A549 (cell line): ENCODE measurements around the gene CAMKMT. TPM values are rescaled to one million over a fixed set of nuclear protein-coding genes. Genes with fewer than 3 reads are reported as not detected.

Experiments
- ATAC-seq, 2 experiments: fragments of 200-7000 bp in 1 of 2; fragments of >200 bp in 1 of 2; cut with Nextera tagmentation in 1 of 2; cut with Tn5 transposase in 1 of 2; 3 replicates each; pipeline versions ENCODE4 v1.8.0 to v1.9.1; 2018 to 2020; ENCODE audit warnings: mild to moderate bottlenecking in 1 of 2, moderate library complexity in 1 of 2
- CTCF ChIA-PET: fragments of 300-600 bp; sonication (Branson Sonifier 250); formaldehyde crosslinking; extraction: SDS; loops from one replicate; lab custom pipeline; 2021; ENCODE audit warnings: antibody characterized with exemption, inconsistent platforms; lab: Yijun Ruan, JAX
- POLR2A ChIA-PET: fragments of 350-600 bp; formaldehyde crosslinking; extraction: SDS; loops from one replicate; lab custom pipeline; 2021; ENCODE audit warnings: antibody characterized with exemption, inconsistent platforms; lab: Yijun Ruan, JAX
- DNase-seq, 2 experiments: peaks; one replicate each; pipeline versions ENCODE4 v3.0.0 to v3.0.0-alpha.2; 2011 to 2016; ENCODE audit warnings: low read depth in 1 of 2, low spot score in 1 of 2
- FAIRE-seq: peaks from 2 replicates; lab custom pipeline; 2011; peaks lifted over from hg19 to GRCh38; lab: Jason Lieb, UNC
- H3K27ac ChIP-seq, 2 experiments: fragments of >200 bp; sonication (Bioruptor Twin); formaldehyde crosslinking; 3 replicates each; pipeline ENCODE4 v1.5.1; 2016 to 2017
- H3K4me1 ChIP-seq: fragments of >200 bp; sonication (Bioruptor Twin); formaldehyde crosslinking; 3 replicates; pipeline ENCODE4 v1.6.1; 2016
- H3K4me2 ChIP-seq: fragments of >200 bp; sonication (Bioruptor Twin); formaldehyde crosslinking; 3 replicates; pipeline ENCODE4 v1.6.1; 2016
- H3K4me3 ChIP-seq: fragments of >200 bp; sonication (Bioruptor Twin); formaldehyde crosslinking; 3 replicates; pipeline ENCODE4 v1.5.1; 2016
- H3K9me3 ChIP-seq: fragments of >200 bp; sonication (Bioruptor Twin); formaldehyde crosslinking; 3 replicates; pipeline ENCODE4 v1.6.1; 2016
- ATOH8 ChIP-seq: fragments of 250-450 bp; sonication (Bioruptor Pico); IDR thresholded peaks from 2 replicates; pipeline ENCODE4 v1.5.0; 2020; ENCODE audit warnings: low read depth, mild to moderate bottlenecking, moderate library complexity
- BHLHE40 ChIP-seq: IDR thresholded peaks from 2 replicates; pipeline ENCODE4 v1.6.1; 2012; ENCODE audit warnings: low read depth, low read length, inconsistent platforms
- CEBPB ChIP-seq, 2 experiments: fragments of >200 bp in 1 of 2; sonication (Bioruptor Twin) in 1 of 2; formaldehyde crosslinking in 1 of 2; IDR thresholded peaks; 2 replicates each; pipeline ENCODE4 v1.6.1; 2012 to 2016
- EHMT2 ChIP-seq: fragments of 200-600 bp; sonication (generic); IDR thresholded peaks from 2 replicates; pipeline ENCODE4 v1.6.1; 2016; ENCODE audit warnings: antibody characterized with exemption, low read depth, mild to moderate bottlenecking, moderate library complexity
- ESRRA ChIP-seq: fragments of 150-350 bp; IDR thresholded peaks from 2 replicates; pipeline ENCODE4 v1.6.1; 2014; ENCODE audit warnings: mild to moderate bottlenecking, low read length, borderline replicate concordance
- FOSL2 ChIP-seq, 2 experiments: fragments of 450-650 bp in 1 of 2; fragments of >200 bp in 1 of 2; sonication (Bioruptor Twin) in 1 of 2; formaldehyde crosslinking; IDR thresholded peaks; 2 replicates each; pipeline versions ENCODE4 v1.5.0 to v1.6.1; 2016 to 2020; ENCODE audit warnings: mild to moderate bottlenecking in 1 of 2, moderate library complexity in 1 of 2
- FOXS1 ChIP-seq: fragments of 250-450 bp; sonication (Bioruptor Pico); IDR thresholded peaks from 2 replicates; pipeline ENCODE4 v1.5.0; 2020; ENCODE audit warnings: mild to moderate bottlenecking, moderate library complexity
- HDAC2 ChIP-seq: fragments of 200-600 bp; sonication (generic); IDR thresholded peaks from 2 replicates; pipeline ENCODE4 v1.6.1; 2016
- HES2 ChIP-seq: fragments of >200 bp; sonication (Bioruptor Twin); formaldehyde crosslinking; IDR thresholded peaks from 2 replicates; pipeline ENCODE4 v1.6.1; 2016
- HOXA7 ChIP-seq: fragments of 250-450 bp; sonication (Bioruptor Pico); IDR thresholded peaks from 2 replicates; pipeline ENCODE4 v1.5.0; 2020; ENCODE audit warnings: mild to moderate bottlenecking, moderate library complexity
- MAFK ChIP-seq: fragments of 450-650 bp; IDR thresholded peaks from 2 replicates; pipeline ENCODE4 v1.6.1; 2014; ENCODE audit not compliant: partially characterized antibody
- NPAS2 ChIP-seq: fragments of 250-450 bp; sonication (Bioruptor Pico); IDR thresholded peaks from 2 replicates; pipeline ENCODE4 v1.8.0; 2022; ENCODE audit warnings: mild to moderate bottlenecking, moderate library complexity, borderline replicate concordance
- RAD21 ChIP-seq, 2 experiments: fragments of >200 bp in 1 of 2; sonication (Bioruptor Twin) in 1 of 2; formaldehyde crosslinking in 1 of 2; IDR thresholded peaks in 1 of 2; conservative IDR thresholded peaks in 1 of 2; 2 replicates in 1 of 2; 3 replicates in 1 of 2; pipeline ENCODE4 v1.6.1; 2012 to 2018; ENCODE audit warnings: inconsistent platforms in 1 of 2
- RARB ChIP-seq: fragments of 250-450 bp; sonication (Bioruptor Pico); IDR thresholded peaks from 2 replicates; pipeline ENCODE4 v1.8.0; 2021; ENCODE audit warnings: mild to moderate bottlenecking, moderate library complexity
- RNF2 ChIP-seq: fragments of 200-600 bp; sonication (generic); IDR thresholded peaks from 2 replicates; pipeline ENCODE4 v1.6.1; 2016; ENCODE audit warnings: low read depth, mild to moderate bottlenecking, antibody characterized with exemption, moderate library complexity, borderline replicate concordance
- SMC3 ChIP-seq: fragments of >200 bp; sonication (Bioruptor Twin); formaldehyde crosslinking; IDR thresholded peaks from 3 replicates; pipeline ENCODE4 v1.6.1; 2018; ENCODE audit warnings: inconsistent platforms
- USF2 ChIP-seq: fragments of 450-650 bp; IDR thresholded peaks from 2 replicates; pipeline ENCODE4 v1.6.1; 2014; ENCODE audit warnings: antibody characterized with exemption
- ZNF302 ChIP-seq: fragments of 250-450 bp; sonication (Bioruptor Pico); IDR thresholded peaks from 2 replicates; pipeline ENCODE4 v1.9.0; 2021; ENCODE audit warnings: inconsistent platforms, mild to moderate bottlenecking, moderate library complexity
- ZSCAN20 ChIP-seq: fragments of 250-450 bp; sonication (Bioruptor Pico); IDR thresholded peaks from 2 replicates; pipeline ENCODE4 v1.8.0; 2022; ENCODE audit warnings: mild to moderate bottlenecking, moderate library complexity
- WGBS: methylation state at CpG from one replicate; pipeline ENCODE4 v1.1.6; 2017; ENCODE audit errors: missing lambda C conversion rate; 5-methylcytosine and 5-hydroxymethylcytosine counted together
- polyA plus RNA-seq, 4 experiments: library from polyadenylated mRNA; depleted of rRNA in 3 of 4; stranded (reverse); fragments of >200 nt; fragmentation: RNase III in 1 of 4; extraction: RNeasy Plus Mini Kit Qiagen cat#74134 plus additional on column Dnase treatment in 1 of 4; gene quantifications; 2 replicates in 3 of 4; 3 replicates in 1 of 4; pipeline ENCODE4 v1.2.3, GENCODE V29; 2011 to 2017
- TF ChIP-seq, protein P1 (sequence below): fragments of >200 bp; sonication (Bioruptor Twin); formaldehyde crosslinking; IDR thresholded peaks from 3 replicates; pipeline ENCODE4 v1.5.1; 2016
- TF ChIP-seq, protein P2 (sequence below): IDR thresholded peaks from 2 replicates; pipeline ENCODE4 v1.6.1; 2012

Gene CAMKMT
- polyA plus RNA-seq, 2 of the 4 experiments (the other 2 are of a cell fraction), result 6.5 to 15.7 TPM

DNA sequence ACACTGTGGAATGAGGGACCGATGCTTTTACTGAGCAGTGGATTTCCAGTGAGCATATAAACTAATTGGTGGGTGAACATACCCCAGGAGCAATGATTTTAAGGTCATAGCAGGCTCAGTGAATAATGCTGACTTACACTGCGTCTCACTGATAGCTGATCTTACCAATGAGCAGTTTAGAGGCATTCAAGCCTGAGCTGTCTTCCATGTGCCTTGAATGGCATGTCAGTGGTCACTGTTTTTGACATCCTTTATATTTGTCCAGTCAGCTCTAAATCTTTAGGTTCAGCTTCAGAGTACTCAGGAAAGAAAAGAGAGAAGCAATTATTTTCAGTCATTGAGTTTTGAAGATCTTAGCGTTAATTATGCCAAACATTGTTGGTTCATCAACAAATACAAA lies 88.3 kb downstream of the CAMKMT start:
- no peak for FAIRE-seq
- ChIA-PET POLR2A (no interaction called here), CTCF (interaction anchor here (0.6 to 1.5 kb wide), 4 partner anchors 8 to 79 kb away, joined by 3 to 4 read pairs (median 3); no protein-coding TSS in a partner anchor)

DNA sequence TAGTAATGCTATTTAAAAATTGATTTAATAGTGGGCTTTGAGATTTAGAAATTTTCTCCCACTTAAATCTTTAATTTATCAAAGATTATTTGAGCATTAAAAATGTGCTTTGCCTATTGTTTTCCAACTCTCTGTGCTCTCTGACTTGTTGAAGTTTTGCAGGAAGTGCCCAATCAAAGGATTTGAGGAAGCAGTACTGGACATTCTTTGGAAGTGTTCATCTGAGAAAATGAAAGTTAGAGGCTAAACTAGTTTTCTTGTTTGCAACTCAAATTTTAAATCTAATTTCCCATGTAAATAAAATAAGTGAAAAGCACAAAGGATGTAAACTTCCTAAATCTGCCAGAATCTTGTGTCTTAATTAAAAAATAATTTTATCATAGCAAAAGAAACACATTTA lies 89.1 kb downstream of the CAMKMT start:
- ATAC-seq (no peak), DNase-seq (no peak), FAIRE-seq (no peak)
- ChIA-PET POLR2A (no interaction called here), CTCF (interaction anchor here (0.9 to 1.5 kb wide), 3 partner anchors 9 to 79 kb away, joined by 3 to 4 read pairs (median 3); no protein-coding TSS in a partner anchor)
- H3K4me1 ChIP-seq, result no peaks in the 10 kb centered on the region
- TF ChIP-seq ESRRA (no peak), ZNF302 (CRISPR knock-in tag) (no peak), BHLHE40 (no peak), USF2 (no peak), RARB (no peak), ATOH8 (CRISPR knock-in tag) (no peak), CEBPB (IDR thresholded peaks at IDR 0.05) (no peak), HOXA7 (CRISPR knock-in tag) (no peak), FOSL2 (IDR thresholded peaks at IDR 0.05) (no peak), FOSL2 (CRISPR knock-in tag; IDR thresholded peaks at IDR 0.05) (no peak), HDAC2 (no peak), EHMT2 (no peak), SMC3 (no peak), ZSCAN20 (CRISPR knock-in tag) (no peak), MAFK (no peak), HES2 (no peak), RAD21 (conservative IDR thresholded peaks at IDR 0.05 in 1 of 2, IDR thresholded peaks at IDR 0.05 in 1 of 2) (no peak), NPAS2 (CRISPR knock-in tag) (no peak), RNF2 (no peak)
- TF ChIP-seq, protein P1, sequence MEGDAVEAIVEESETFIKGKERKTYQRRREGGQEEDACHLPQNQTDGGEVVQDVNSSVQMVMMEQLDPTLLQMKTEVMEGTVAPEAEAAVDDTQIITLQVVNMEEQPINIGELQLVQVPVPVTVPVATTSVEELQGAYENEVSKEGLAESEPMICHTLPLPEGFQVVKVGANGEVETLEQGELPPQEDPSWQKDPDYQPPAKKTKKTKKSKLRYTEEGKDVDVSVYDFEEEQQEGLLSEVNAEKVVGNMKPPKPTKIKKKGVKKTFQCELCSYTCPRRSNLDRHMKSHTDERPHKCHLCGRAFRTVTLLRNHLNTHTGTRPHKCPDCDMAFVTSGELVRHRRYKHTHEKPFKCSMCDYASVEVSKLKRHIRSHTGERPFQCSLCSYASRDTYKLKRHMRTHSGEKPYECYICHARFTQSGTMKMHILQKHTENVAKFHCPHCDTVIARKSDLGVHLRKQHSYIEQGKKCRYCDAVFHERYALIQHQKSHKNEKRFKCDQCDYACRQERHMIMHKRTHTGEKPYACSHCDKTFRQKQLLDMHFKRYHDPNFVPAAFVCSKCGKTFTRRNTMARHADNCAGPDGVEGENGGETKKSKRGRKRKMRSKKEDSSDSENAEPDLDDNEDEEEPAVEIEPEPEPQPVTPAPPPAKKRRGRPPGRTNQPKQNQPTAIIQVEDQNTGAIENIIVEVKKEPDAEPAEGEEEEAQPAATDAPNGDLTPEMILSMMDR, result no peak
- TF ChIP-seq, protein P2, sequence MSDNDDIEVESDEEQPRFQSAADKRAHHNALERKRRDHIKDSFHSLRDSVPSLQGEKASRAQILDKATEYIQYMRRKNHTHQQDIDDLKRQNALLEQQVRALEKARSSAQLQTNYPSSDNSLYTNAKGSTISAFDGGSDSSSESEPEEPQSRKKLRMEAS, result no peak
- H3K9me3 ChIP-seq, result no peaks in the 10 kb centered on the region
- H3K27ac ChIP-seq, result no peak overlapping the region
- no peak overlapping the region for H3K4me3 ChIP-seq
- no peak overlapping the region for H3K4me2 ChIP-seq

More for the DNA sequence above, 88.3 kb downstream of the CAMKMT start:
- Histone ChIP-seq H3K4me3 (no peak overlapping the region), H3K4me2 (no peak overlapping the region), H3K9me3 (no peaks in the 10 kb centered on the region), H3K4me1 (no peaks in the 10 kb centered on the region), H3K27ac (no peak overlapping the region)
- WGBS, result 89% methylated on average over 3 of the region's 3 CpGs
- peak; percentile 77 for TF ChIP-seq MAFK
- no peak for TF ChIP-seq ATOH8 (CRISPR knock-in tag)
- no peak for TF ChIP-seq FOXS1
- ATAC-seq (no peak), DNase-seq (no peak)
